ENCODE data around the gene SLC7A10.

The SLC7A10 gene

GRCh38 chr19:33225458-33225926, at the start of gene SLC7A10:
SLC7A10 (minus strand) TSS chr19:33225850; CDS start chr19:33225703, 147 bp downstream.
- no peak for DNase-seq (ENCODE audit: low spot score)
- POLR2A ChIA-PET (ENCODE audit: low non-redundant PET): no interaction called here
- no peak for TF ChIP-seq CTCF (conservative IDR thresholded peaks at IDR 0.05; ENCODE audit: low read depth)
- CTCF ChIA-PET: interaction anchor here (0.6 to 1.1 kb wide), 3 partner anchors 11 to 871 kb away, joined by 3 read pairs; no protein-coding TSS in a partner anchor
- no peak within 1 kb of the TSS for H3K27ac ChIP-seq

- CTCF ChIA-PET: interaction anchor here (0.6 kb wide), 1 partner anchor 63 kb away, joined by 3 read pairs; no protein-coding TSS in a partner anchor
- DNase-seq (ENCODE audit: low spot score): no peak
- peak overlapping the region; percentile 42; the same call in 1 of the 2 replicates for H3K27ac ChIP-seq
- POLR2A ChIA-PET (ENCODE audit: low non-redundant PET): no interaction called here
- no peak for TF ChIP-seq CTCF (conservative IDR thresholded peaks at IDR 0.05; ENCODE audit: low read depth)
Observed at GRCh38 chr19:33274663-33275558, 49.3 kb upstream of the SLC7A10 start.

- H3K27ac ChIP-seq: peak overlapping the region; percentile 42
- CTCF ChIA-PET: no interaction called here
- POLR2A ChIA-PET (ENCODE audit: low non-redundant PET): no interaction called here
- DNase-seq (ENCODE audit: low spot score): no peak
- no peak for TF ChIP-seq CTCF (conservative IDR thresholded peaks at IDR 0.05; ENCODE audit: low read depth)
Observed at GRCh38 chr19:33273881-33274662, 48.4 kb upstream of the SLC7A10 start.

GRCh38 chr19:33273065-33273736, 47.6 kb upstream of the SLC7A10 start:
- DNase-seq (ENCODE audit: low spot score): no peak
- POLR2A ChIA-PET (ENCODE audit: low non-redundant PET): no interaction called here

GRCh38 chr19:33271246-33272021, 45.8 kb upstream of the SLC7A10 start:
- ChIA-PET CTCF (interaction anchor here (0.7 kb wide), 1 partner anchor 28 kb away, joined by 3 read pairs; no protein-coding TSS in a partner anchor), POLR2A (ENCODE audit: low non-redundant PET) (no interaction called here)

More at GRCh38 chr19:33273065-33273736, 47.6 kb upstream of the SLC7A10 start:
- peak overlapping the region; percentile 42 for H3K27ac ChIP-seq
- CTCF ChIA-PET: interaction anchor here (0.6 kb wide), 1 partner anchor 438 kb away, joined by 3 read pairs; no protein-coding TSS in a partner anchor
- TF ChIP-seq CTCF (conservative IDR thresholded peaks at IDR 0.05; ENCODE audit: low read depth): no peak

More at GRCh38 chr19:33271246-33272021, 45.8 kb upstream of the SLC7A10 start:
- no peak overlapping the region for H3K27ac ChIP-seq
- TF ChIP-seq CTCF (conservative IDR thresholded peaks at IDR 0.05; ENCODE audit: low read depth): no peak
- no peak for DNase-seq (ENCODE audit: low spot score)
